Measurements from ENCODE around the gene UGGT1.

Gene UGGT1

GRCh38 chr2:128219891-128220290 is 128.9 kb downstream of the UGGT1 start:
- DNase-seq (ENCODE audit: low read depth, low spot score) = no peak

- DNase-seq (ENCODE audit: low read depth, low spot score) = no peak
Observed at GRCh38 chr2:128227862-128228261, 136.9 kb downstream of the UGGT1 start.

GRCh38 chr2:128228894-128229293 is 137.9 kb downstream of the UGGT1 start:
- DNase-seq (ENCODE audit: low read depth, low spot score) = no peak

GRCh38 chr2:128232965-128233789 is 142.2 kb downstream of the UGGT1 start:
- DNase-seq (ENCODE audit: low read depth, low spot score) = peak; percentile 68

- DNase-seq (ENCODE audit: low read depth, low spot score) = no peak
Observed at GRCh38 chr2:128233790-128234395, 142.9 kb downstream of the UGGT1 start.

- no peak for DNase-seq (ENCODE audit: low read depth, low spot score)
Observed at GRCh38 chr2:128234613-128235012, 143.6 kb downstream of the UGGT1 start.

GRCh38 chr2:128235581-128235980 is 144.6 kb downstream of the UGGT1 start:
- no peak for DNase-seq (ENCODE audit: low read depth, low spot score)

- no peak for DNase-seq (ENCODE audit: low read depth, low spot score)
Observed at GRCh38 chr2:128236491-128237035, 145.6 kb downstream of the UGGT1 start.

- no peak for DNase-seq (ENCODE audit: low read depth, low spot score)
Observed at GRCh38 chr2:128237081-128237534, 146.1 kb downstream of the UGGT1 start.

- no peak for DNase-seq (ENCODE audit: low read depth, low spot score)
Observed at GRCh38 chr2:128237911-128238697, 147.1 kb downstream of the UGGT1 start.

- DNase-seq (ENCODE audit: low read depth, low spot score) = no peak
Observed at GRCh38 chr2:128241896-128242295, 150.9 kb downstream of the UGGT1 start.

Data from activated naive CD8-positive, alpha-beta T cell treated with anti-CD3 and anti-CD28 coated beads, Interleukin-2, amount 50 U/mL, for 16 hours (primary cell).